ELR (cell line): ENCODE results near the gene PRKCE.

Source experiments
- DNase-seq: peaks from one replicate; pipeline ENCODE4 v3.0.0-alpha.2; 2015; ENCODE audit warnings: low read depth

The PRKCE gene

DNA sequence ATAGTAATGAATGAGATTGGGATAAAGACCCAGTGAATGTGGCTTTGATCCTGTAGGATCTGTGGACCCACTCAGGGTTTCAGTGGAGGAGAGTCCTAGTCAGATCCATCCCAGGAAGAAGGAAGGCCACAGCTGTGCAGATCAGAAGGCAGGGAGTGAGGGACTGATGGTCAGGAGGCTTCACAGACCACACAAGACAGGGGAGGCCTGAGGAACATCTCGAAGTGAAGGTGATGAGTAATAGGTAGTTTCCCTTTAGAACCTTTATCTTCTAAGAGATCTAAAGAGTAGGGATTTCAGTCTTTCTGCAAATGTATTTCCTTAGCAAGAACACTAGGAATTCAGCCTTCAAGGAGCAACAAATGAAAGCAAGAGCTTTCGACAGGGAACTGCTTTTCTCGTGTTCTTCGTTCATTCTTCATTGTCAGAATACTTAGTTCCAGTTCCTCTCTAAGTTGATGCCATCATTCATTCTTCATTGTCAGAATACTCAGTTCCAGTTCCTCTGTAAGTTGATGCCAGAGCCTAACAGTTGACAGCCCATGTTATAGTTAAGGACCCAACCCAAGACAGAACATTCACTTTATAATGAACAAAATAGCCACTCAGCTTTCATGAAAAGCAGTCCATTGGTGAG, 495.5 kb downstream of the PRKCE start:
- DNase-seq, result peak; percentile 51

GRCh38 chr2:46147626-46148368, 496.3 kb downstream of the PRKCE start:
- no peak for DNase-seq

GRCh38 chr2:46148369-46148736, 496.9 kb downstream of the PRKCE start:
- DNase-seq, result no peak

DNA sequence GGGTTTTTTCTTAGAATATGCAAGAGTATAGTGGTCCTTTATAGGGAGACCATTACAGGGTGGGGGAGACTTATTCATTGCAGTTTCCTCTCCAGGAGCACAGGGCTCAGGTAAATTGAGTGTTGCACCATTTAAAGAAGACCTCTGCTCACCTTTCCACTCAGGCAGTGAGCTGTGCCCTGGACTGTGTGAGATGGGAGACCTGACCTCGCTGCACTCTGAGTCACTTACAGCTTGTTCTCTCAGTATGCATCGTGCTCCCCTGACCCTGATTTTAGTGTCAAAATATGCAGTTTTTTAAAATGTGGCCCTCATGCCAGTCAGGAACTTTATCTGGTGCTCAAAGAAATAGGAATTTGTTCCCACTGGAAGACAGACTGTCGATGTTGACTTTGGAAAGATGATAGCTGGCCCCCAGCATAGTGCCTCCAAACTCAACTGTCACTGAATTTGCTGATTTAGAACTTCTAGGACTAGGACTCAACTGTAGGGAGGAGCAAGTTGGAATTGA, 499.0 kb downstream of the PRKCE start:
- no peak for DNase-seq

- DNase-seq, result no peak
These were observed 500.1 kb downstream of the PRKCE start for GRCh38 chr2:46151577-46151976.

DNA sequence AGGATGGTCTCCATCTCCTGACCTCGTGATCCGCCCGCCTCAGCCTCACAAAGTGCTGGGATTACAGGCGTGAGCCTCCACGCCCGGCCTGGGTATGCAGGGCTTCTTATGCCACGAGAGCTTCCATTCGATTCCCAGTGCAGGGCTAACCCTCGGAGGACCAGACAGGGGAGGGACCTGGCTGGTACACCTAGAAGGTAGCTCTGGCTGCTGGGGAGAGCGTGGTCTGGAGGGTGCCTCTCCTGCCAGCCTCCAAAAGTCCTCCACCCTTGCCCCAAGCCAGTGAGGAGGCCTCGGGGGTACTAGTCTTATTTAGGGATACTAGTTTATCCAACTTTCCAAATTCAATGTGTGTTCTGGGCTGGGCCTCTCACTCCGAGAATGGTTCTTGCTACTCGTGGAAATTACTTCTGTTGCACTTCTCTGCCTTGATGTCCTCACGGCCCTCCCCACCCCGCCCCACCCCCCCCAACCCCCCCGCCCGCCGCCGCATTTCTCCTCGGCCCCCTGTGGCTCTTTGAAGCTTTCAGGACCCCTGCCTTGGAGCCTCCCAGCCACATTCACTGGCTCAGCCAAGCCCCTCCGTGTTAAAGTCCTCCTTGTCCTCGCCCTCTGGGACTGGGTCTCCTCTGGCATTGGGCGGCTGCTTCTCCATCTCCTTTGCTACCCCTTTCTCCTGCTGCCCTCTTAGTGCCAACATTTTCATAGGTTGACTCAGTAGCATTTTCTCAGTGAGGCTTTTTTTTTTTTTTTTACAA, 502.7 kb downstream of the PRKCE start:
- no peak for DNase-seq

DNA sequence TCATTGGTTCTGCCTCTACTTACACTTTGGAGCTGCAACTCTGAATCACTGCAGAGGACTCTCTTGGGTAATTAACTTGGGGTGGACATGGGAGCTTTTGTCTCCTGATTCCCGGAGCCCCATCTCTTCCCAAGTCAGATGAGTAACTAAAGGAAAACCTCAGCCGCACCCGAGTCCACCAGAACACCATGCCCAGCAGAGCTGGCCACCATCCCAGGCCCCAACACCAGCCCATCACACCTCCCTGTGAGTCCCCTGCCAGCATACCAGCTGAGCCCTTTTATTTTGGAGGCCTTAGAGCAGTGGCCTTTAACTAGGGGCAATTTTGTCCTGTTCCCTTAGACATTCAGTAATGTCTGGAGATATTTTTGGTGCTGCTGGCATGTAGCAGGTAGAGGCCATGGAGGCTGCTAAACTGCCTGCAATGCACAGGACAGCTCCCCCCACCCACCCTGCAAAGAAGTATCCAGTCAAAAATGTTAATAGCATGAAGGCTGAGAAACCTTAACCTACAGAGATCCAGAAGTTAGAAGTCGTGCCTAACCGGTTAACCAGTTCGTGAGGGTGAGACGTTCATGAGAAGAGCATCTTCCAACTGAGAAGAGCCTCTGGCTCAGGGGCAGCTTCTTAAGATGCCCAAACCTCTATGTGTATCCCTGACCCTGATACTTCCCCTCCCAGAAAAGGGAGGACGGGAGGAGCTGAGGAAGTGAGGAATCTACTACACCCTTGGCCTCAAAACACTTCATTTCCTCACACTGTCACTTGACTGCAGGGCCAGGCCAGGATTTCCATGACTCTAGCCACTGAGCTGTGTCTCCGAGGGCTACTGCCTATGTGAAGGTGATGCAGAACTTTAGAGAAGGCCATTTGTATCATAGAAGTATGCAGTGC, 505.8 kb downstream of the PRKCE start:
- DNase-seq, result no peak

DNA sequence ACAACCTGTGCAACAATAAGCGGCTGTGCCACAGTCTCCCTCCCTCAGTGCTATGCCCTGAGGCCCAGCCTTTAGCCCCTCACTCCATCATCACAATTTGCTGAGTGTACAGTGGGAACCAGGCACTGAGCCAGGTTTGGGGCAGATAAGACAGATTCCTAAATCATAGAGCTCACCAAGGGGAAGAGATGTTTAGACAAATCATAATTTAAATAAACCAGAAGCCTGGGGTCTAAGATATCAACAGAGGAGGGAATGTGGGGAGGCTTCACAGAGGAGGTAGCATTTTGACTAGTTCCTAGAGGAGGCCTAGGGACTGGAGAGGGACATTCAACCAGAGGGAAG, 506.5 kb downstream of the PRKCE start:
- no peak for DNase-seq

DNA sequence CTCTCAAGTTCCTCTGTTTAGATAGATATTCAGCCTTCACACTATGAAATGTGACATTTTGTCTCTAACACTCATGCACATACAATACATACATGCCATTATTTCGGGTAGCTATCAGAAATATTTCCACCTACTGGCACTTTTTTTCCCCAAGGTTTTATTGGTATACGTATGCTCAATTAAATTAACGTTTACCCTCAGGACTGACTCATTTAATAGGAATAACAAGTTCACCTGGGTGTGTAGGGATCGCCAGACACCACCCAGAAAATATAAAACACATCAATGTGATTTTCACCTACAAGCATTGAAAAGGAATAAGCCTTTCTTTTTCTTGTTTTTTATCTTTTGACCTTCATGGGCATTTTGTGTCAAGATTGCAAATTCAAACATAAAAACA, 507.2 kb downstream of the PRKCE start:
- no peak for DNase-seq

GRCh38 chr2:46160326-46160725, 508.9 kb downstream of the PRKCE start:
- DNase-seq, result no peak

DNA sequence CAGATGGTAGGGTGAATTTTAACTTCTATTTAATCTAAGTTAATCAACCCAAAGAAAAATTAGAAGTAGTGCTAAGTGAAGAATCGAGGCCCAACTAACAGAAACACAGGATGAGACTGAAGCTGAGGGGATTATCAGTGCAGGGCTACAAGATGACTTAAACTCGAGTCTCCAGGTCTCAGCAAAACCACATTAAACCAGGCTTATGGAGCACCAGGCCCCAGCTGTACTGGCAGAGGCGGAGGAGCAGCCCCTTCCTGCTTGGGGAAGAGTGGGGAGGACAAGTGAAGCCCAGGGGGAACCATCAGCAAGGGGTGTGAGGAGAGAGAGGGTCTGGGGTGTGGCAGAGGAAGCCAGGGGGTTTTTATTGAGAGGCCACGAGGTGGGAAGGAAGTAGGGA, 509.8 kb downstream of the PRKCE start:
- no peak for DNase-seq

GRCh38 chr2:46161911-46162310, 510.4 kb downstream of the PRKCE start:
- no peak for DNase-seq

- no peak for DNase-seq
These were observed 511.0 kb downstream of the PRKCE start for GRCh38 chr2:46162329-46163097.

DNA sequence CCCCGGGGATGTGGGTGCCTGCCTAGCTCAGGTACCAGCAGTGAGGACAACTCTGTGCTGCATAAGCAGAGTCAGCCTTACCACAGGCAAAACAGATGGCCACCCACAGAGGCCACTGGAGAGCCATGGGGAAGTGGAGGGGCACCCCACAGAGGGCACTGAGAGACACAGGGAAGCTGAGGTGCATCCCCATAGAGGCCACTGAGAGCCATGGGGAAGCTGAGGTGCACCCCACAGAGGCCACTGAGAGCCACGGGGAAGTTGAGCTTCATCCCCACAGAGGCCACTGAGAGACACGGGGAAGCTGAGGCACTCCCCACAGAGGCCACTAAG, 511.6 kb downstream of the PRKCE start:
- no peak for DNase-seq

DNA sequence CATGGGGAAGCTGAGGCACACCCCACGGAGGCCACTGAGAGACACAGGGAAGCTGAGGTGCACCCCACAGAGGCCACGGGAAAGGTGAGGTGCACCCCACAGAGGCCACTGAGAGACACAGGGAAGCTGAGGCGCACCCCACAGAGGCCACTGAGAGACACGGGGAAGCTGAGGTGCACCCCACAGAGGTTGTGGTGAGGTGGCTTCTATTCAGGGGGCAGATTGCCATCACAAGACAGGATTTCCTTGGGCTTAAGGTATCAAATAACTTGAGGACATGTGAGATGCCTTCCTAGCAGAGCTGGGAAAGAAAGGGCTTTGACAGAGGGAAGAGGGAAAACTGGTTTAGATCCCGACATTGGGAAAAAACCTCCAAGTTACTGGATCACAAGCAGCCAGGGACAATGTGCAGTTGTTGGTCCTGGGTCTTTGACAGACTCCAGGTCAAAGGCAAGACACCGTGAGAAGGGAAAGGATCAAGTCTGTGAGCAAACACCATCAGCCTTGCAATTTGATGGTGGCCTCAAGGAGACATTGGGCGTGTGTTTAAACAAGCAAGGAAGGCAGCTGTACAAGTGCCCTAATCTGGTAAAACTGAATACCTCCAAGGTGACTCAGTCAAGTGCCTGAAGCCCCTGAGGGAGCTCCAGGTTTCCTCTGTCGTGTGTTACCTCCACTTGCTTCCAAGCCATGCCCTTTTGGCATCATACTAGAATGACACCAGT, 512.5 kb downstream of the PRKCE start:
- DNase-seq, result peak; percentile 84

DNA sequence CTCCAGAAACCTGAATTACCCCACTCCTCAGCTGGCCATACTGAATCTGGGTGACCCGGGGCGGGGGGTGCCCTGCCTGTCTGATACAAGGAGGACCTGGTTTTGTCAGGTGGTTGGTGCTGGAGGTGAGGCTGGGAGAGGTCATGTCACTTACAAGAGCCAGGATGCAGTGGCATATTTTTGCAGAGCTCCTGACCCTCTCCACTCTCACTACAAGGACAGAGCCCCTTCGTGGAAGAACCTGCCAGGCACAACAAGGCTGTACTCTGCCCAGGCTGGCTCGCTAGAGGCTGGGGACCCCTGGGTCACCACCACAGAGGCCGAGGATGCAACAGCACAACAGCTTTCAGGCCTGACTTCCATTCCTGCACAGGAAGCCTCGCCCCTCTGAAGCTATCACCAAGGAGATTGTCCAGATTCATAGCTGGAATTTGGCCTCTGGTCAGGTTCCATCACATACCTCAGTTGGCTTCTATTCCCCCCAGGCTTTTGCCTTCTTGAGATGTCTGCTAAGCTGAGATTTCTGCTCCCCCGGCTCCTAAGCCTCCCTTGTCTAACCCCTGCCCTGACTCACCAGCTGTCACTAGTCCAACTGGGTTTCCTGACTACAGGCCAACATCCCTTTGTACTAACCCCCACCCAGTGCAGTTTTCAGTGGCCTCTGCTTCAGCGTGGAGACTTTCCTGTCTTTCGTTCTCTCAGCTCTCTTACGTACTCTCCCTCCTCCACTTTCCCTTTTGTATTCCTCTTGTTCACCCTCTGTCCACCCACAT, 513.2 kb downstream of the PRKCE start:
- DNase-seq, result peak; percentile 97

GRCh38 chr2:46165916-46166315, 514.4 kb downstream of the PRKCE start:
- DNase-seq, result no peak

DNA sequence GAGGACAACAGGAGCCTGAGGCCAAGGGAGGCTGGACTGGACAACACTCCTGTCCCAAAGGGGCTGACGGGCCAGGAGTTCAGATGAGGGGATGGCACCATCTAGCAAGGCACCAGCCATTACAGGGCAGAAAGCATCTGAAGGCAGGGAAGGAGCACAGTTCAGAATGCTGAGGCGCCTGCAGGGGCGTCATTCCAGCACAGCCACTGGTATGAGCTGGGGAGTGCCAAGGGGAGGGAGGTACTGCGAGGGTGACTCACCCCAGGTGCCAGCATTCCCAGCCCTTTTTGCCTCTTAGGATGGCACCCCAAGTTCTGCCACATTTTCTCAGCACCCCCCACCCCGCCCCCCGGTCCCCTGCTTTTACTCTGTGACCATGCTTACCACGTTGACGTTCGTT, 515.9 kb downstream of the PRKCE start:
- DNase-seq, result no peak

DNA sequence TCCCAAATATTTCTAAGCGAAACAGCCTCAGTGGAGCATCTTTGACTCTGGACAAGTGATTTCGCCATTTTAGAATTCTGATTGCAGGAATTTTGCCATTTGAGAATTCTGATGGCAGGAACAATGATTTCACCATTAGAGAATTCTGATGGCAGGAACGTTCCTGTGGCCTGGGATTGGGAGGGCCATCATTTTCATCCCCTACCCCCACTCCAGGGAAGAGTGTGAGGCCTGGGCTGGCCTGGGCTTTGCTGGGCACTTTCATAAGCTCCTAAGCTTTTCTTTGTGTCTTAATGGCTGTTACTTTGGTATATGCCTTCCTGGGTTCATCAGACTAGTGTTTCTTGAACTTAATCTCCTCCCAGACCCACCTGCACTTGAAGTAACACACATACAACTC, 516.4 kb downstream of the PRKCE start:
- DNase-seq, result no peak

GRCh38 chr2:46169467-46169866, 518.0 kb downstream of the PRKCE start:
- no peak for DNase-seq
